Activated CD4-positive, alpha-beta T cell treated with anti-CD3 and anti-CD28 coated beads, Interleukin-2, amount 50 U/mL, for 4 hours (primary cell): ENCODE results near the gene NEDD4L.

Experiments used
- DNase-seq, 2 experiments: peaks; one replicate each; pipeline ENCODE4 v3.0.0-alpha.2; 2020

Gene NEDD4L

GRCh38 chr18:58335821-58336220 is 291.8 kb downstream of the NEDD4L start:
- no peak for DNase-seq

- DNase-seq: no peak
These were observed 292.6 kb downstream of the NEDD4L start for GRCh38 chr18:58336605-58337004.

- DNase-seq: no peak
These were observed 293.3 kb downstream of the NEDD4L start for GRCh38 chr18:58337285-58337684.

- DNase-seq: no peak
These were observed 293.7 kb downstream of the NEDD4L start for GRCh38 chr18:58337686-58338085.

- DNase-seq: no peak
These were observed 294.1 kb downstream of the NEDD4L start for GRCh38 chr18:58338141-58338540.

- no peak for DNase-seq
These were observed 295.1 kb downstream of the NEDD4L start for GRCh38 chr18:58338961-58339592.

- no peak for DNase-seq
These were observed 295.9 kb downstream of the NEDD4L start for GRCh38 chr18:58339890-58340289.

GRCh38 chr18:58341916-58342315 is 297.9 kb downstream of the NEDD4L start:
- no peak for DNase-seq

- DNase-seq: no peak
These were observed 300.1 kb downstream of the NEDD4L start for GRCh38 chr18:58344080-58344670.

GRCh38 chr18:58344861-58345463 is 300.9 kb downstream of the NEDD4L start:
- no peak for DNase-seq

- DNase-seq: no peak
These were observed 301.8 kb downstream of the NEDD4L start for GRCh38 chr18:58345875-58346274.

GRCh38 chr18:58347135-58347534 is 303.1 kb downstream of the NEDD4L start:
- no peak for DNase-seq

GRCh38 chr18:58348517-58348916 is 304.5 kb downstream of the NEDD4L start:
- no peak for DNase-seq

- no peak for DNase-seq
These were observed 304.9 kb downstream of the NEDD4L start for GRCh38 chr18:58348951-58349350.

- no peak for DNase-seq
These were observed 305.6 kb downstream of the NEDD4L start for GRCh38 chr18:58349650-58350049.

GRCh38 chr18:58350526-58350925 is 306.5 kb downstream of the NEDD4L start:
- DNase-seq: no peak

- DNase-seq: no peak
These were observed 307.8 kb downstream of the NEDD4L start for GRCh38 chr18:58351776-58352175.

- DNase-seq: no peak
These were observed 309.6 kb downstream of the NEDD4L start for GRCh38 chr18:58353581-58353980.

- DNase-seq: no peak
These were observed 310.0 kb downstream of the NEDD4L start for GRCh38 chr18:58354051-58354450.

GRCh38 chr18:58354791-58355190 is 310.8 kb downstream of the NEDD4L start:
- DNase-seq: no peak

- DNase-seq: no peak
These were observed 311.2 kb downstream of the NEDD4L start for GRCh38 chr18:58355243-58355642.

GRCh38 chr18:58359218-58359617 is 315.2 kb downstream of the NEDD4L start:
- no peak for DNase-seq

- DNase-seq: no peak
These were observed 315.6 kb downstream of the NEDD4L start for GRCh38 chr18:58359620-58360019.

- no peak for DNase-seq
These were observed 316.3 kb downstream of the NEDD4L start for GRCh38 chr18:58360324-58360723.

- DNase-seq: no peak
These were observed 317.2 kb downstream of the NEDD4L start for GRCh38 chr18:58361212-58361611.
